ENCODE data around the gene BABAM2. TPM values are rescaled to one million over a fixed set of nuclear protein-coding genes. Genes with fewer than 3 reads are reported as not detected.

Gene BABAM2
- total and polyA plus RNA-seq, 7 donors = 34.2 to 74.5 (median 52.3) TPM

GRCh38 chr2:28375742-28376631 is 485.5 kb downstream of the BABAM2 start:
- 89 to 95% (median 92%) methylated on average over 8 of the region's 8 CpGs for WGBS, 3 donors
- DNase-seq = peak in 1 of 2 donors; percentile 43
- Histone ChIP-seq H3K36me3 (ENCODE audit: insufficient read depth in 1 of 2, low read depth in 1 of 2) (no peaks in the 10 kb centered on the region), H3K27me3 (ENCODE audit: insufficient read depth in 3 of 3, low read length in 2 of 3) (no peaks in the 10 kb centered on the region), H3K4me3 (no peak overlapping the region), H3K27ac (no peak overlapping the region), H3K9me3 (no peaks in the 10 kb centered on the region), H3K4me1 (peaks cover 18% of the 10 kb centered on the region)
- intact Hi-C loops (cut with DNase I) = loop anchor here in 1 of 2 donors (5.0 kb wide), 1 partner anchor 144 kb away; no protein-coding TSS in a partner anchor
- TF ChIP-seq CTCF (IDR thresholded peaks at IDR 0.05) = no peak
- ATAC-seq = no peak

GRCh38 chr2:28377195-28377816 is 486.8 kb downstream of the BABAM2 start:
- Histone ChIP-seq H3K9me3 (no peaks in the 10 kb centered on the region), H3K27me3 (ENCODE audit: insufficient read depth in 3 of 3, low read length in 2 of 3) (no peaks in the 10 kb centered on the region), H3K4me3 (no peak overlapping the region), H3K4me1 (peaks cover 18% of the 10 kb centered on the region), H3K36me3 (ENCODE audit: insufficient read depth in 1 of 2, low read depth in 1 of 2) (no peaks in the 10 kb centered on the region), H3K27ac (peak overlapping the region; percentile 87)
- intact Hi-C loops (cut with DNase I) = loop anchor here in 1 of 2 donors (5.0 kb wide), 1 partner anchor 145 kb away; no protein-coding TSS in a partner anchor
- no peak for TF ChIP-seq CTCF (IDR thresholded peaks at IDR 0.05)
- WGBS, 3 donors = 90 to 95% (median 91%) methylated on average over 15 to 19 of the region's 19 CpGs
- peak in 1 of 2 donors; percentile 51 for DNase-seq
- peak in 1 of 4 donors; percentile 8 for ATAC-seq

GRCh38 chr2:28377984-28378678 is 487.6 kb downstream of the BABAM2 start:
- intact Hi-C loops (cut with DNase I) = loop anchor here in 1 of 2 donors (5.0 kb wide), 1 partner anchor 146 kb away; no protein-coding TSS in a partner anchor
- H3K4me3 ChIP-seq = peak overlapping the region; percentile 31
- TF ChIP-seq CTCF (IDR thresholded peaks at IDR 0.05) = no peak
- ATAC-seq (peak; percentile 83 to 93 (median 92)), DNase-seq (peak; percentile 56 to 87)
- H3K9me3 ChIP-seq = no peaks in the 10 kb centered on the region
- no peaks in the 10 kb centered on the region for H3K27me3 ChIP-seq (ENCODE audit: insufficient read depth in 3 of 3, low read length in 2 of 3)
- peaks cover 18% of the 10 kb centered on the region for H3K4me1 ChIP-seq
- H3K36me3 ChIP-seq (ENCODE audit: insufficient read depth in 1 of 2, low read depth in 1 of 2) = no peaks in the 10 kb centered on the region
- 29 to 32% (median 31%) methylated on average over 9 of the region's 9 CpGs for WGBS, 3 donors
- H3K27ac ChIP-seq = peak overlapping the region; percentile 87

- intact Hi-C loops (cut with DNase I) = loop anchor here in 1 of 2 donors (5.0 kb wide), 1 partner anchor 147 kb away; no protein-coding TSS in a partner anchor
- Histone ChIP-seq H3K27ac (peak overlapping the region; percentile 87), H3K4me3 (peak overlapping the region; percentile 31), H3K27me3 (ENCODE audit: insufficient read depth in 3 of 3, low read length in 2 of 3) (no peaks in the 10 kb centered on the region), H3K4me1 (peaks cover 18% of the 10 kb centered on the region), H3K36me3 (ENCODE audit: insufficient read depth in 1 of 2, low read depth in 1 of 2) (no peaks in the 10 kb centered on the region), H3K9me3 (no peaks in the 10 kb centered on the region)
- DNase-seq (peak in 1 of 2 donors; percentile 15), ATAC-seq (peak in 2 of 4 donors; percentile 29 to 48)
- WGBS, 3 donors = 75 to 82% (median 81%) methylated on average over 16 of the region's 16 CpGs
- no peak for TF ChIP-seq CTCF (IDR thresholded peaks at IDR 0.05)
Observed at GRCh38 chr2:28378679-28379584, 488.4 kb downstream of the BABAM2 start.
